Measurements from ENCODE around the gene FETUB.

The FETUB gene

DNA sequence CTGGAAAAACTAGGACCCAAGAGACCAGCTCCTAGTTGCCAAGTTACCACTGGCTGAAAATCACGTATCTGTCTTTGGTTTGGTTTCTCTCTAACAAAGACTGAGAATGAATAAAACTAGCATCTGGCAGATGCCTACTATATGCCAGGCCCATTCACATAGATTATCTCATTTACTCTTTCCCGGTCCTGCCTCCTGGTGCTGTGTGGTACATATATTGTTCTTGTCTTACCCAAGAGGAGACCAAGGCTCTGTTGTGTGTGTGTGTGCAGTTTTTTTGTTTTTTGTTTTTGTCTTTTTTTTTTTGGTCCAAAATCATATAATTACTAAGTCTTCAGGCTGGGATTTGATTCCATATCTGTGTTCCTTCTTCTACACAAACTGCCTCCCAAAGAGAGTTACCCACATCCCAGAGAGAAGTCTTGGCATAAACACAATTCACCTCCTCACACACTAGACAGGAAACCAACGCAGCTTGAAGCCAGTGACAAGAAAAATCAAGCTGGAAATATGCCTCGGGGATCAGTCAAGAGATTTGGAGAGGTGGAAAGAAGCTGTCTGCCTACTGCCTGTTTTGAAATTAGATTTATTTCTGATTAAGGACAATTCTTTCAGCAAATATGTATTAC, 26.4 kb upstream of the FETUB start:
- no peaks in the 10 kb centered on the region for H3K36me3 ChIP-seq (ENCODE audit: control insufficient read depth, insufficient read depth, low read length)
- no peak overlapping the region for H3K4me3 ChIP-seq (ENCODE audit: insufficient read depth, low read depth, low read length)
- no peaks in the 10 kb centered on the region for H3K9me3 ChIP-seq (ENCODE audit: control insufficient read depth, low read length)
- no peaks in the 10 kb centered on the region for H3K4me1 ChIP-seq (ENCODE audit: control insufficient read depth, insufficient read depth, low read length)
- no peak overlapping the region for H3K27ac ChIP-seq (ENCODE audit: insufficient read depth, low read depth, low read length, poor library complexity, severe bottlenecking)
- peaks cover 17% of the 10 kb centered on the region for H3K27me3 ChIP-seq (ENCODE audit: control insufficient read depth, insufficient read depth, low read length, poor library complexity, severe bottlenecking)
- WGBS, 2 experiments, result 87 to 88% methylated on average over 3 to 4 of the region's 4 CpGs

DNA sequence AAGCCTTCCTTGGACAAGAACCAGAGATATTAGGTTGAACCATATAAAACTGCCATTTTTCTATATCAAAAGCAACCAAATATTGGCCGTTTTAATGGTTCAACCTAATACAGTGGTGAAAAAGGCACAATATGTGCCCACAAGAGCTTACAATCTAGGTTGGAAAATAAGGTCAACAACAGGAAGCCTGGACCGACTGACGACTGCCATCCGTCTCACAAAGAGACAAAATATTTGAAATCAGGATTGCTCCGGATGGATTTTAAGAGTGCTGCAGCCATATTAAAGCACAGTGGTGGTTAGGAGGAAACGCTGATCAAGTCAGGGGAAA, 26.0 kb upstream of the FETUB start:
- no peaks in the 10 kb centered on the region for H3K36me3 ChIP-seq (ENCODE audit: control insufficient read depth, insufficient read depth, low read length)
- no peak overlapping the region for H3K27ac ChIP-seq (ENCODE audit: insufficient read depth, low read depth, low read length, poor library complexity, severe bottlenecking)
- H3K9me3 ChIP-seq (ENCODE audit: control insufficient read depth, low read length), result no peaks in the 10 kb centered on the region
- H3K27me3 ChIP-seq (ENCODE audit: control insufficient read depth, insufficient read depth, low read length, poor library complexity, severe bottlenecking), result peaks cover 17% of the 10 kb centered on the region
- 85 to 86% methylated on average over 6 of the region's 6 CpGs for WGBS, 2 experiments
- no peaks in the 10 kb centered on the region for H3K4me1 ChIP-seq (ENCODE audit: control insufficient read depth, insufficient read depth, low read length)
- H3K4me3 ChIP-seq (ENCODE audit: insufficient read depth, low read depth, low read length), result no peak overlapping the region

DNA sequence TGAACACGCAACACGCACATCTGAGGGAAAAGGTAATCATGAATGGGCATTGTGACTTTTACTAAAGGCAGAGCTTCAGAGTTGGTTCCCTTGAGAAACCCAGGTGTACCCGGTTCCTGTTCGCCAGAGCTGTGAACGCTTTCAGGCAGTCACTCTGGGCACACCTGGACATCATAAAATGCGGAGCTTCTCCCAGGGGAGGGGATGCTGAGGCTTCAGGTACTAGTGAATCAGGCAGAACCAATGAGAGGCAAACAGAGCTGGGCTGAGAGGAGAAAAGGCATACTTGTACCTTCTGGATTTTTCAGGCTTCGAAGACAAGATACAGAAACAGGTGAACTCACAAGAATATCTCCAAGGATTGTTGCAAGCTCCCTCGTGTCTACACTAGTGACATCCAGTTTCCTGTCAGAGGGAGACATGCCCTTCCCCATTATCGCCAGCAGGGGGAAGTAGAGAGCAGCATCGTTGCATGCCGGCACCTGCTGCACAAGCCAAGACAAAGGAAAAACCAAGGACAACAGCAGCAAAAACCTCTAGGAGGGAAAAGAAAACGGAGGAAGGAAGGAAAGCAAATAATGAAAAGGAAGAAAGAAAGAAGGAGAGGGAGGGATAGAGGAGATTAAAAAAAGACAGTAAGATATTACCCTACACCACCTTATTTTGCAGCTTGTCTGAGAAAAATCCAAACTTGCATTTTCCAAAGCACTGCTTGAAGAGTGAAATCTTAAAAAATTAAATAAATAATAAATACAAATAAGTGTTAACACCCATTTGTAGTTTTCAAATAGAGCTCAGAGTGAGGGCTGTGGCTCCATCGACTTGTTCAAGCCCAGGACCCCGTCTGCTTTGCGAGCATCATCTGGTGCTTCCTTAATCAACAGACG, 25.4 kb upstream of the FETUB start:
- no peak overlapping the region for H3K4me3 ChIP-seq (ENCODE audit: insufficient read depth, low read depth, low read length)
- H3K9me3 ChIP-seq (ENCODE audit: control insufficient read depth, low read length), result no peaks in the 10 kb centered on the region
- H3K4me1 ChIP-seq (ENCODE audit: control insufficient read depth, insufficient read depth, low read length), result no peaks in the 10 kb centered on the region
- 46 to 49% methylated on average over 16 of the region's 16 CpGs for WGBS, 2 experiments
- H3K27ac ChIP-seq (ENCODE audit: insufficient read depth, low read depth, low read length, poor library complexity, severe bottlenecking), result no peak overlapping the region
- H3K27me3 ChIP-seq (ENCODE audit: control insufficient read depth, insufficient read depth, low read length, poor library complexity, severe bottlenecking), result peaks cover 17% of the 10 kb centered on the region
- H3K36me3 ChIP-seq (ENCODE audit: control insufficient read depth, insufficient read depth, low read length), result no peaks in the 10 kb centered on the region

DNA sequence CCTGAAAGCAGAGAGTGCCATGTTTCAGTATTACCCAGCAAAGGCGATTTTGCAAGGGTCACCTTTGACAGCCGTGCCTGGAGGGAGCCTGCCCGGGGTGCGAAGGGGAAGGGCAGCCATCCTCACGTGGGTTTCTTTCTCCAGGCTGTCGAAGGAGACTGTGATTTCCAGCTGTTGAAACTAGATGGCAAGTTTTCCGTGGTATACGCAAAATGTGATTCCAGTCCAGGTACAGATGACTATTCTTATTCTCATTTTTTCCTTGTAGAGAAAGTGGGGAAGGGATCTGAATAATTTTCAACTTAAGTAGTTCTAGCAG, 23.9 kb upstream of the FETUB start:
- 94 to 96% methylated on average over 8 of the region's 8 CpGs for WGBS, 2 experiments
- Histone ChIP-seq H3K4me1 (ENCODE audit: control insufficient read depth, insufficient read depth, low read length) (no peaks in the 10 kb centered on the region), H3K27ac (ENCODE audit: insufficient read depth, low read depth, low read length, poor library complexity, severe bottlenecking) (no peak overlapping the region), H3K4me3 (ENCODE audit: insufficient read depth, low read depth, low read length) (no peak overlapping the region), H3K36me3 (ENCODE audit: control insufficient read depth, insufficient read depth, low read length) (no peaks in the 10 kb centered on the region), H3K27me3 (ENCODE audit: control insufficient read depth, insufficient read depth, low read length, poor library complexity, severe bottlenecking) (peaks cover 17% of the 10 kb centered on the region), H3K9me3 (ENCODE audit: control insufficient read depth, low read length) (no peaks in the 10 kb centered on the region)

DNA sequence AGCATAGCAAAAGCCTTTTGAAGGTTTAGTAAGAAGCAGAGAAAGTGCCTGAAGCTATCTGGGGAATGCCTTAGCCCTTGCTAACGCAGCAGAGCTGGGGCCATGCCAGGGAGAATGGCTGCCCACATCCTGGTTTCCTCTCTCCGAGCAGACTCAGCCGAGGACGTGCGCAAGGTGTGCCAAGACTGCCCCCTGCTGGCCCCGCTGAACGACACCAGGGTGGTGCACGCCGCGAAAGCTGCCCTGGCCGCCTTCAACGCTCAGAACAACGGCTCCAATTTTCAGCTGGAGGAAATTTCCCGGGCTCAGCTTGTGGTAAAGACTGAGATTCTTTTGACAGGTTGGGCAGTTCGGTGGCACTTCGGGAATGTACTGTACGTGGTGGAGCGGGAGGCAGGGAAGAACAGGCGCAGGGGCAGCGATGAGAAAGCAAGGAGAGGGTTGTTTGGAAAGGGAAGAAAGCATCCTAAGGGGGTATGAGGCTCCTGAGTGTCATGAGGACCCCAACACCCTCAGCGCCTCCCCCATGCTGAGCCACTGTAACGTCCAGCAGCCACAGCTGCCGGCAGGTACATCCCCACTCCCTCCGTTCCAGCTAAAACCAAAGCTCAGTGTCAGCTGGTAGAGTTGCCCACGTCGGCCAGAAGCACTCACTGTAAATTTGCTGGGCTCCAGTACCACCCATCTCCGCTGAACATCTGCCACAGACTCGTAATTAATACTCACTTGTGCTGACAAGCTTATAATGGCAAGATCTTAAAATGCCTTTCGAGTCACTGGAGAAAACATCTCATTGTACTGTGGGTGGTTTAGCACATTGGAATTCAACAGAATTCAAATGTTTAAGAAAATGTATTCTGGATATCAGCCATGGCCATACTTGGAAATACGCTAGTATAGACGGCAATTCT, 22.9 kb upstream of the FETUB start:
- 42 to 43% methylated on average over 31 of the region's 31 CpGs for WGBS, 2 experiments
- H3K36me3 ChIP-seq (ENCODE audit: control insufficient read depth, insufficient read depth, low read length), result no peaks in the 10 kb centered on the region
- H3K4me3 ChIP-seq (ENCODE audit: insufficient read depth, low read depth, low read length), result no peak overlapping the region
- no peaks in the 10 kb centered on the region for H3K9me3 ChIP-seq (ENCODE audit: control insufficient read depth, low read length)
- peaks cover 17% of the 10 kb centered on the region for H3K27me3 ChIP-seq (ENCODE audit: control insufficient read depth, insufficient read depth, low read length, poor library complexity, severe bottlenecking)
- no peaks in the 10 kb centered on the region for H3K4me1 ChIP-seq (ENCODE audit: control insufficient read depth, insufficient read depth, low read length)
- no peak overlapping the region for H3K27ac ChIP-seq (ENCODE audit: insufficient read depth, low read depth, low read length, poor library complexity, severe bottlenecking)

DNA sequence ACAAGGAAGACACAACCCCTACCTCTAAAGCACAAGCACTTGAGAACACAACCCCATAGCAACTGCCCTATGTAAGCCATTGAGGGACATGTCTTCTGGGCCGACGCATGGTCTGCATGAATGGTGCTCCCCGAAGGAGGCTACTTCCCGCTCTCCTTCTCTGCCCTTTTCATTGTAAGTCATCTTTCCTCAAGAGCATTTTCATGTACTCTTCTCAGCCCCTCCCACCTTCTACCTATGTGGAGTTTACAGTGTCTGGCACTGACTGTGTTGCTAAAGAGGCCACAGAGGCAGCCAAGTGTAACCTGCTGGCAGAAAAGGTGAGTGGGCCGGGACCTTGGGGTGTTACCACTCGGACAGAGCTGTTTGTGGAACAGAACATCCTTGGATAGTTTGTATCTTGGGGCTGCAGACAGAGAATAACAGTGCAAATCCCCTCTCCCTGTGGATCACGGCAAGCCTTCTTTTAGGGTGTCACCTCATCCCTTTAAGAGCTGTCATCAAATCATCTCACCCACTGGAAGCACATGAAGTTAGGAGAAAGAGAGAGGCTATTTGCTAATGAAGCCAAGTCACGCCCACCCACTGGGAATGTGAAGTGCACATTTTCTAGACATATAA, 21.8 kb upstream of the FETUB start:
- H3K4me1 ChIP-seq (ENCODE audit: control insufficient read depth, insufficient read depth, low read length), result no peaks in the 10 kb centered on the region
- no peaks in the 10 kb centered on the region for H3K9me3 ChIP-seq (ENCODE audit: control insufficient read depth, low read length)
- H3K27ac ChIP-seq (ENCODE audit: insufficient read depth, low read depth, low read length, poor library complexity, severe bottlenecking), result no peak overlapping the region
- H3K27me3 ChIP-seq (ENCODE audit: control insufficient read depth, insufficient read depth, low read length, poor library complexity, severe bottlenecking), result peaks cover 17% of the 10 kb centered on the region
- H3K36me3 ChIP-seq (ENCODE audit: control insufficient read depth, insufficient read depth, low read length), result no peaks in the 10 kb centered on the region
- no peak overlapping the region for H3K4me3 ChIP-seq (ENCODE audit: insufficient read depth, low read depth, low read length)
- 91 to 94% methylated on average over 8 of the region's 8 CpGs for WGBS, 2 experiments

DNA sequence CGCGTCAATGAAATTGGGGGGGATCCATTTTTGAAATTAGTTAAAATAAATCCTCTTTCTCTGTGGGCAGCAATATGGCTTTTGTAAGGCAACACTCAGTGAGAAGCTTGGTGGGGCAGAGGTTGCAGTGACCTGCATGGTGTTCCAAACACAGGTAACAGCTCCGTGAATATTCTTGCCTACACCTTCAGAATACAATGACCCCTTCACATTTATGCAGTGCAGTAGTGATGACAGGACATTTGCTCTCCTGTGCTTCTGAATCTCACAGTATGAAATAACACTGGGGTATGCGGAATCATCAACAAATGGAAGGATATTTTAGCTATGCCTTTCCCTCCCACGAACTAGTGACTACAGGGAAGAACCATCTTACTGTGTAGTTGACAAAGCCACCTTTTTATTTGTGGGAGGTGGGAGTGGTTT, 20.4 kb upstream of the FETUB start:
- Histone ChIP-seq H3K9me3 (ENCODE audit: control insufficient read depth, low read length) (no peaks in the 10 kb centered on the region), H3K4me3 (ENCODE audit: insufficient read depth, low read depth, low read length) (no peak overlapping the region), H3K4me1 (ENCODE audit: control insufficient read depth, insufficient read depth, low read length) (no peaks in the 10 kb centered on the region), H3K27ac (ENCODE audit: insufficient read depth, low read depth, low read length, poor library complexity, severe bottlenecking) (no peak overlapping the region), H3K27me3 (ENCODE audit: control insufficient read depth, insufficient read depth, low read length, poor library complexity, severe bottlenecking) (peaks cover 17% of the 10 kb centered on the region), H3K36me3 (ENCODE audit: control insufficient read depth, insufficient read depth, low read length) (no peaks in the 10 kb centered on the region)
- 91 to 98% methylated on average over 5 of the region's 5 CpGs for WGBS, 2 experiments

DNA sequence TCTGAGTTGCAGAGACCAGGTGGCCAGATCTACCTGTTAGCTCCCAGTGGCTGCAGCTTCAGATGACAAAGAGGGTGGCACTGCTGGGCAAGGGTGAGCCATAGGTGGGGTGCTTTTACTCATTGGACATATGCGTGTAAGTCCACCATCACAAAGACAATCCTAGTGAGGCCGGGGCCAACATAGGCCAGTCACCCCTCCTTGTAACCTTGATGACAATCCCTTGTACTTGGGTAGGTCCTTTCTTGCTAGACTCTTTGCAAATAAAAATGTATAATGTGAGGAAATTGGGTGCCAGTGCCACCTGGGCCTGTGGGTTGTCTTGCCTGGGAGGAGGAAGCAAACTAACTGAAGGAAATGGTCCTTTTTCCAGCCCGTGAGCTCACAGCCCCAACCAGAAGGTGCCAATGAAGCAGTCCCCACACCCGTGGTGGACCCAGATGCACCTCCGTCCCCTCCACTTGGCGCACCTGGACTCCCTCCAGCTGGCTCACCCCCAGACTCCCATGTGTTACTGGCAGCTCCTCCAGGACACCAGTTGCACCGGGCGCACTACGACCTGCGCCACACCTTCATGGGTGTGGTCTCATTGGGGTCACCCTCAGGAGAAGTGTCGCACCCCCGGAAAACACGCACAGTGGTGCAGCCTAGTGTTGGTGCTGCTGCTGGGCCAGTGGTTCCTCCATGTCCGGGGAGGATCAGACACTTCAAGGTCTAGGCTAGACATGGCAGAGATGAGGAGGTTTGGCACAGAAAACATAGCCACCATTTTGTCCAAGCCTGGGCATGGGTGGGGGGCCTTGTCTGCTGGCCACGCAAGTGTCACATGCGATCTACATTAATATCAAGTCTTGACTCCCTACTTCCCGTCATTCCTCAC, 19.7 kb upstream of the FETUB start:
- Histone ChIP-seq H3K27me3 (ENCODE audit: control insufficient read depth, insufficient read depth, low read length, poor library complexity, severe bottlenecking) (peaks cover 17% of the 10 kb centered on the region), H3K4me1 (ENCODE audit: control insufficient read depth, insufficient read depth, low read length) (no peaks in the 10 kb centered on the region), H3K9me3 (ENCODE audit: control insufficient read depth, low read length) (no peaks in the 10 kb centered on the region), H3K4me3 (ENCODE audit: insufficient read depth, low read depth, low read length) (no peak overlapping the region), H3K27ac (ENCODE audit: insufficient read depth, low read depth, low read length, poor library complexity, severe bottlenecking) (no peak overlapping the region), H3K36me3 (ENCODE audit: control insufficient read depth, insufficient read depth, low read length) (no peaks in the 10 kb centered on the region)
- 94 to 95% methylated on average over 17 of the region's 17 CpGs for WGBS, 2 experiments

DNA sequence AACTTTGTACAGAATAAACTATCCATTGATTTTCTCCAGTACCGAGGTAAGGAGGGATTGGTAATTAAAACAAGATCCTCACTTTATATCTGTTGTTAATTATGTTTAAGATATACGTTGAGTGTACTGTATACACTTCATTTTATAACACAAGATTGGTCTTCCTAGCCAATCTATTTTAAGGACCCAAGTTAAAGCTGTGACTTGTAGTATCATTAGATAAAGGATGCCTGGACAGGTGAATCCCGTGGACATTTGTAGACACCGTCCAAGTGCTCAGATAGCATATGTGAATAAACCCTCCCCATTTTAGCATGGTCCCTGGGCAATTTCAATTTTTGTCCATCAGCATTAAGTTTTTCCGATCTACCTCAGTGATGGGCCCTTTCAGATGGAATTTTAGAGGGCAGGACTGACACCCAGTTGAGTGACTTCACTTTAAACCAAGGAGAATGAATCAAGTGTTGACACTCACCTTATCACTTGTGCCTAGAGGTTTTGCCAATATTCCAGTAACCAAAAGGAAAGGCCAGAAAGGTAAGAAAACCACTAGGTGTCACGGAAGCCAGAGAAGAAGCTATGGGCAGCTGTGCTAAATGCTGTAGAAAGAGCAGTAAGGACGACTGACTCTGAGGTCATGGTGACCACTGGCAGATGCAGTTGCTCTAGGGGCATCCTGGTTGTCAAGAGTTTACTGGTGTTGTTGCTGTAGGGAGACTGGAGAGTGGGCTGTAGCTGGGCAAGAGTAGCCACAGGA, 18.1 kb upstream of the FETUB start:
- no peaks in the 10 kb centered on the region for H3K36me3 ChIP-seq (ENCODE audit: control insufficient read depth, insufficient read depth, low read length)
- WGBS, 2 experiments, result 81 to 84% methylated on average over 5 of the region's 7 CpGs

More for the DNA sequence above, 18.1 kb upstream of the FETUB start:
- Histone ChIP-seq H3K4me3 (ENCODE audit: insufficient read depth, low read depth, low read length) (no peak overlapping the region), H3K4me1 (ENCODE audit: control insufficient read depth, insufficient read depth, low read length) (no peaks in the 10 kb centered on the region), H3K9me3 (ENCODE audit: control insufficient read depth, low read length) (no peaks in the 10 kb centered on the region), H3K27me3 (ENCODE audit: control insufficient read depth, insufficient read depth, low read length, poor library complexity, severe bottlenecking) (peaks cover 15% of the 10 kb centered on the region), H3K27ac (ENCODE audit: insufficient read depth, low read depth, low read length, poor library complexity, severe bottlenecking) (no peak overlapping the region)
